GM23338 (cell line): ENCODE data around the gene PAQR5. TPM values are rescaled to one million over a fixed set of nuclear protein-coding genes. Genes with fewer than 3 reads are reported as not detected.

Experiments
- ATAC-seq: fragments of 200-7000 bp; cut with Tn5 transposase; 3 replicates; pipeline ENCODE4 v1.9.1; 2020
- DNase-seq: peaks from one replicate; pipeline ENCODE4 v3.0.0-alpha.2; 2015; ENCODE audit warnings: low spot score
- H2AFZ ChIP-seq: fragments of 200-600 bp; sonication (generic); 2 replicates; pipeline ENCODE4 v1.8.0; 2016; ENCODE audit warnings: antibody characterized with exemption, mild to moderate bottlenecking, moderate library complexity
- H3F3A ChIP-seq: fragments of 200-600 bp; sonication (generic); replicated peaks from 2 replicates; pipeline ENCODE4 v1.8.0; 2017; ENCODE audit warnings: antibody characterized with exemption, mixed run types, low read depth
- H3K27ac ChIP-seq: fragments of 200-600 bp; sonication (generic); 2 replicates; pipeline ENCODE4 v1.6.1; 2016; ENCODE audit warnings: low read depth
- H3K27me3 ChIP-seq: fragments of 200-600 bp; sonication (generic); 2 replicates; pipeline ENCODE4 v1.8.0; 2016; ENCODE audit warnings: mild to moderate bottlenecking, mixed run types, moderate library complexity; ENCODE audit not compliant: insufficient read depth
- H3K36me3 ChIP-seq: fragments of 200-600 bp; sonication (generic); 2 replicates; pipeline ENCODE4 v1.8.0; 2016; ENCODE audit warnings: mild to moderate bottlenecking; ENCODE audit not compliant: insufficient read depth
- H3K4me1 ChIP-seq: fragments of 200-600 bp; sonication (generic); 2 replicates; pipeline ENCODE4 v1.8.0; 2016; ENCODE audit warnings: mild to moderate bottlenecking, moderate library complexity; ENCODE audit not compliant: insufficient read depth
- H3K4me2 ChIP-seq: fragments of 200-600 bp; sonication (generic); 2 replicates; pipeline ENCODE4 v1.7.1; 2017; ENCODE audit warnings: mixed run types
- H3K4me3 ChIP-seq: fragments of 200-600 bp; sonication (generic); 2 replicates; pipeline ENCODE4 v1.6.1; 2016; ENCODE audit warnings: mixed run types
- H3K79me2 ChIP-seq: fragments of 200-600 bp; sonication (generic); replicated peaks from 2 replicates; pipeline ENCODE4 v1.8.0; 2017; ENCODE audit warnings: mild to moderate bottlenecking; ENCODE audit not compliant: insufficient read depth
- H3K9me2 ChIP-seq: fragments of 200-600 bp; sonication (generic); 2 replicates; pipeline ENCODE4 v1.8.0; 2017; ENCODE audit not compliant: insufficient read depth
- H4K20me1 ChIP-seq: fragments of 200-600 bp; sonication (generic); replicated peaks from 2 replicates; pipeline ENCODE4 v1.8.0; 2017; ENCODE audit warnings: mild to moderate bottlenecking; ENCODE audit not compliant: insufficient read depth
- H3K27ac Mint-ChIP-seq: 2 replicates; pipeline ENCODE4 v1.8.0; 2020; ENCODE audit warnings: inconsistent platforms, mild to moderate bottlenecking, moderate library complexity, mixed read lengths
- H3K27me3 Mint-ChIP-seq: 3 replicates; pipeline ENCODE4 v1.8.0; 2022; ENCODE audit warnings: low read depth, mild to moderate bottlenecking, moderate library complexity, mixed read lengths, inconsistent platforms; ENCODE audit not compliant: insufficient read depth, poor library complexity
- H3K36me3 Mint-ChIP-seq: 3 replicates; pipeline ENCODE4 v1.8.0; 2021; ENCODE audit warnings: low read depth, mild to moderate bottlenecking, inconsistent platforms, moderate library complexity, mixed read lengths
- H3K4me1 Mint-ChIP-seq: 3 replicates; pipeline ENCODE4 v1.8.0; 2020; ENCODE audit warnings: mild to moderate bottlenecking, inconsistent platforms, mixed read lengths
- H3K4me3 Mint-ChIP-seq: 3 replicates; pipeline ENCODE4 v1.8.0; 2021; ENCODE audit warnings: moderate library complexity, mild to moderate bottlenecking, inconsistent platforms, mixed read lengths
- H3K9me3 Mint-ChIP-seq: 3 replicates; pipeline ENCODE4 v1.8.0; 2020; ENCODE audit warnings: moderate library complexity, mild to moderate bottlenecking, inconsistent platforms, mixed read lengths
- CREB1 ChIP-seq: fragments of 250-450 bp; sonication (Bioruptor Pico); IDR thresholded peaks from 2 replicates; pipeline ENCODE4 v1.5.0; 2020; ENCODE audit warnings: low read depth, mild to moderate bottlenecking, moderate library complexity
- CTCF ChIP-seq, 2 experiments: fragments of 200-600 bp in 1 of 2; sonication (generic) in 1 of 2; conservative IDR thresholded peaks; 2 replicates each; pipeline versions ENCODE4 v1.5.1 to v1.6.1; 2016 to 2017; ENCODE audit warnings: antibody characterized with exemption in 2 of 2, low read depth in 2 of 2, mild to moderate bottlenecking in 2 of 2, moderate library complexity in 1 of 2
- EZH2 ChIP-seq: fragments of 200-600 bp; sonication (generic); IDR thresholded peaks from one replicate; pipeline ENCODE4 v1.8.0; 2017; ENCODE audit warnings: antibody characterized with exemption, mild to moderate bottlenecking, low read depth; ENCODE audit not compliant: unreplicated experiment
- EZH2phosphoT487 ChIP-seq: fragments of 200-600 bp; sonication (generic); IDR thresholded peaks from one replicate; pipeline ENCODE4 v1.8.1; 2018; ENCODE audit warnings: antibody characterized with exemption; ENCODE audit not compliant: unreplicated experiment
- JUNB ChIP-seq: IDR thresholded peaks from one replicate; pipeline ENCODE4 v1.6.1; 2016; ENCODE audit warnings: antibody characterized with exemption; ENCODE audit not compliant: unreplicated experiment
- NANOG ChIP-seq: IDR thresholded peaks from 2 replicates; pipeline ENCODE4 v1.6.1; 2016; ENCODE audit warnings: antibody characterized with exemption, borderline replicate concordance
- POLR2AphosphoS5 ChIP-seq: IDR thresholded peaks from 2 replicates; pipeline ENCODE4 v1.6.1; 2016; ENCODE audit warnings: antibody characterized with exemption, low read depth
- STAT1 ChIP-seq: IDR thresholded peaks from one replicate; pipeline ENCODE4 v1.6.1; 2016; ENCODE audit warnings: antibody characterized with exemption; ENCODE audit not compliant: unreplicated experiment
- ZNF114 ChIP-seq: fragments of 250-450 bp; sonication (Bioruptor Pico); IDR thresholded peaks from 2 replicates; pipeline ENCODE4 v1.5.0; 2020; ENCODE audit warnings: mild to moderate bottlenecking, moderate library complexity
- ZNF331 ChIP-seq: fragments of 250-450 bp; sonication (Bioruptor Pico); IDR thresholded peaks from 2 replicates; pipeline ENCODE4 v1.5.0; 2020; ENCODE audit warnings: low read depth, mild to moderate bottlenecking, moderate library complexity
- polyA plus RNA-seq: library from polyadenylated mRNA; unstranded; fragments of >200 nt; fragmentation: Nextera tagmentation; extraction: Ambion mirVana; gene quantifications from 2 replicates; pipeline ENCODE4 v1.2.1, GENCODE V29; 2016
- total RNA-seq: library from RNA; depleted of rRNA; stranded (reverse); fragments of >200 nt; shearing (Covaris generic); gene quantifications from 2 replicates; pipeline ENCODE4 v1.2.3, GENCODE V29; 2014
- TF ChIP-seq, protein P1 (sequence below): fragments of 250-450 bp; sonication (Bioruptor Pico); IDR thresholded peaks from 2 replicates; pipeline ENCODE4 v1.5.0; 2020; ENCODE audit warnings: mild to moderate bottlenecking, moderate library complexity
- TF ChIP-seq, protein P2 (sequence below): IDR thresholded peaks from 2 replicates; pipeline ENCODE4 v1.6.1; 2016; ENCODE audit warnings: antibody characterized with exemption
- TF ChIP-seq, protein P3 (sequence below): IDR thresholded peaks from one replicate; pipeline ENCODE4 v1.6.1; 2018; ENCODE audit warnings: antibody characterized with exemption; ENCODE audit not compliant: unreplicated experiment

The PAQR5 gene
- total and polyA plus RNA-seq, 2 experiments from 2014 or later: 8.7 to 14.5 TPM

DNA sequence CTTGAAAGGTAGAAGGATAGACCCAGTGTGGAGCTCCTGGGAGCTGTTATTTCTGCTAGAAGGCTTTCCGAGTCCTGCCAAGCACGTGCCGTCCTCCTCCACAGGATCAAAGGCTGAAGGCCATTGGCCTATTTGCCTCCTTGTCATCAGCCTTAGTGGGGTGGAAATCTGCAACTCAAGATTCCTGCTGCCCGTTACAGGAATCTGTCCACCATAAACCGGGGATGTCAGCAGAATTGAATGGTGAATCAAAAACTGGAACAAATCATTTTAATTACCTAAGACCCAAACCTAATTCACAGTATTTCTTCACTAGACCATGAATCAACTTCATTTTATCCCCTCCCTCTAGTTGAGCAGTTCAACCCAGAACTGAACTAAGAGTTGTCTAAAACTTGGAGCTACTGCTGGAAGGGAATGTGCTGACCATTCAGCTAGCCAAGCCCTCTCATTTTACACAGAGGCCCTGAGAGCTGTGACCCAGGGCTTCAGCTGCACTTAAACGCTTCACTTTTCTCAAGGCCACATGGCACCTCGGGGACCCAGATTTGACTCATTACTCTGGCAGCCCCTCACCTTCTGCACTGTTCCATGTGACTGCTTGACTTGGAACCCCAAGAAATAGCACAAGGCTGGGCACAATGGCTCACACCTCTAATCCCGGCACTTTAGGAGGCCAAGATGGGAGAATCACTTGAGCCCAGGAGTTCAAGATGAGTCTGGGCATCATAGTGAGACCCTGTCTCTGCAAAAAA lies 78.7 kb downstream of the PAQR5 start:
- H3K4me3 ChIP-seq: no peak overlapping the region
- Mint-ChIP-seq H3K27me3 (peaks cover 5% of the 10 kb centered on the region), H3K4me3 (no peak overlapping the region), H3K4me1 (peaks cover 15% of the 10 kb centered on the region), H3K9me3 (peaks cover 4% of the 10 kb centered on the region; the same call in 2 of the 3 replicates), H3K27ac (no peak overlapping the region), H3K36me3 (no peaks in the 10 kb centered on the region)
- H3K36me3 ChIP-seq: 0 out of 2 replicates have a peak, but pooled peaks cover 7% of the 10 kb centered on the region
- no peaks in the 10 kb centered on the region for H3K27me3 ChIP-seq
- H2AFZ ChIP-seq: no peak overlapping the region
- H3K4me1 ChIP-seq: no peaks in the 10 kb centered on the region
- H3K79me2 ChIP-seq: no peaks in the 10 kb centered on the region
- H4K20me1 ChIP-seq: no peaks in the 10 kb centered on the region; the same call in 1 of the 2 replicates
- DNase-seq: no peak
- TF ChIP-seq JUNB (no peak), CTCF (conservative IDR thresholded peaks at IDR 0.05; ENCODE audit: low read depth in 2 of 2) (no peak), ZNF331 (no peak), CREB1 (CRISPR knock-in tag) (no peak), POLR2AphosphoS5 (no peak), EZH2phosphoT487 (no peak), NANOG (no peak), STAT1 (no peak), EZH2 (no peak), ZNF114 (CRISPR knock-in tag) (no peak)
- TF ChIP-seq, protein P1, sequence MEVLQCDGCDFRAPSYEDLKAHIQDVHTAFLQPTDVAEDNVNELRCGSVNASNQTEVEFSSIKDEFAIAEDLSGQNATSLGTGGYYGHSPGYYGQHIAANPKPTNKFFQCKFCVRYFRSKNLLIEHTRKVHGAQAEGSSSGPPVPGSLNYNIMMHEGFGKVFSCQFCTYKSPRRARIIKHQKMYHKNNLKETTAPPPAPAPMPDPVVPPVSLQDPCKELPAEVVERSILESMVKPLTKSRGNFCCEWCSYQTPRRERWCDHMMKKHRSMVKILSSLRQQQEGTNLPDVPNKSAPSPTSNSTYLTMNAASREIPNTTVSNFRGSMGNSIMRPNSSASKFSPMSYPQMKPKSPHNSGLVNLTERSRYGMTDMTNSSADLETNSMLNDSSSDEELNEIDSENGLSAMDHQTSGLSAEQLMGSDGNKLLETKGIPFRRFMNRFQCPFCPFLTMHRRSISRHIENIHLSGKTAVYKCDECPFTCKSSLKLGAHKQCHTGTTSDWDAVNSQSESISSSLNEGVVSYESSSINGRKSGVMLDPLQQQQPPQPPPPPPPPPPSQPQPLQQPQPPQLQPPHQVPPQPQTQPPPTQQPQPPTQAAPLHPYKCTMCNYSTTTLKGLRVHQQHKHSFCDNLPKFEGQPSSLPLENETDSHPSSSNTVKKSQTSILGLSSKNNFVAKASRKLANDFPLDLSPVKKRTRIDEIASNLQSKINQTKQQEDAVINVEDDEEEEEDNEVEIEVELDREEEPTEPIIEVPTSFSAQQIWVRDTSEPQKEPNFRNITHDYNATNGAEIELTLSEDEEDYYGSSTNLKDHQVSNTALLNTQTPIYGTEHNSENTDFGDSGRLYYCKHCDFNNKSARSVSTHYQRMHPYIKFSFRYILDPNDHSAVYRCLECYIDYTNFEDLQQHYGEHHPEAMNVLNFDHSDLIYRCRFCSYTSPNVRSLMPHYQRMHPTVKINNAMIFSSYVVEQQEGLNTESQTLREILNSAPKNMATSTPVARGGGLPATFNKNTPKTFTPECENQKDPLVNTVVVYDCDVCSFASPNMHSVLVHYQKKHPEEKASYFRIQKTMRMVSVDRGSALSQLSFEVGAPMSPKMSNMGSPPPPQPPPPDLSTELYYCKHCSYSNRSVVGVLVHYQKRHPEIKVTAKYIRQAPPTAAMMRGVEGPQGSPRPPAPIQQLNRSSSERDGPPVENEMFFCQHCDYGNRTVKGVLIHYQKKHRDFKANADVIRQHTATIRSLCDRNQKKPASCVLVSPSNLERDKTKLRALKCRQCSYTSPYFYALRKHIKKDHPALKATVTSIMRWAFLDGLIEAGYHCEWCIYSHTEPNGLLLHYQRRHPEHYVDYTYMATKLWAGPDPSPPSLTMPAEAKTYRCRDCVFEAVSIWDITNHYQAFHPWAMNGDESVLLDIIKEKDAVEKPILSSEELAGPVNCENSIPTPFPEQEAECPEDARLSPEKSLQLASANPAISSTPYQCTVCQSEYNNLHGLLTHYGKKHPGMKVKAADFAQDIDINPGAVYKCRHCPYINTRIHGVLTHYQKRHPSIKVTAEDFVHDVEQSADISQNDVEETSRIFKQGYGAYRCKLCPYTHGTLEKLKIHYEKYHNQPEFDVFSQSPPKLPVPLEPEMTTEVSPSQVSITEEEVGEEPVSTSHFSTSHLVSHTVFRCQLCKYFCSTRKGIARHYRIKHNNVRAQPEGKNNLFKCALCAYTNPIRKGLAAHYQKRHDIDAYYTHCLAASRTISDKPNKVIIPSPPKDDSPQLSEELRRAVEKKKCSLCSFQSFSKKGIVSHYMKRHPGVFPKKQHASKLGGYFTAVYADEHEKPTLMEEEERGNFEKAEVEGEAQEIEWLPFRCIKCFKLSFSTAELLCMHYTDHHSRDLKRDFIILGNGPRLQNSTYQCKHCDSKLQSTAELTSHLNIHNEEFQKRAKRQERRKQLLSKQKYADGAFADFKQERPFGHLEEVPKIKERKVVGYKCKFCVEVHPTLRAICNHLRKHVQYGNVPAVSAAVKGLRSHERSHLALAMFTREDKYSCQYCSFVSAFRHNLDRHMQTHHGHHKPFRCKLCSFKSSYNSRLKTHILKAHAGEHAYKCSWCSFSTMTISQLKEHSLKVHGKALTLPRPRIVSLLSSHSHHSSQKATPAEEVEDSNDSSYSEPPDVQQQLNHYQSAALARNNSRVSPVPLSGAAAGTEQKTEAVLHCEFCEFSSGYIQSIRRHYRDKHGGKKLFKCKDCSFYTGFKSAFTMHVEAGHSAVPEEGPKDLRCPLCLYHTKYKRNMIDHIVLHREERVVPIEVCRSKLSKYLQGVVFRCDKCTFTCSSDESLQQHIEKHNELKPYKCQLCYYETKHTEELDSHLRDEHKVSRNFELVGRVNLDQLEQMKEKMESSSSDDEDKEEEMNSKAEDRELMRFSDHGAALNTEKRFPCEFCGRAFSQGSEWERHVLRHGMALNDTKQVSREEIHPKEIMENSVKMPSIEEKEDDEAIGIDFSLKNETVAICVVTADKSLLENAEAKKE (CRISPR knock-in tag): no peak
- TF ChIP-seq, protein P2, sequence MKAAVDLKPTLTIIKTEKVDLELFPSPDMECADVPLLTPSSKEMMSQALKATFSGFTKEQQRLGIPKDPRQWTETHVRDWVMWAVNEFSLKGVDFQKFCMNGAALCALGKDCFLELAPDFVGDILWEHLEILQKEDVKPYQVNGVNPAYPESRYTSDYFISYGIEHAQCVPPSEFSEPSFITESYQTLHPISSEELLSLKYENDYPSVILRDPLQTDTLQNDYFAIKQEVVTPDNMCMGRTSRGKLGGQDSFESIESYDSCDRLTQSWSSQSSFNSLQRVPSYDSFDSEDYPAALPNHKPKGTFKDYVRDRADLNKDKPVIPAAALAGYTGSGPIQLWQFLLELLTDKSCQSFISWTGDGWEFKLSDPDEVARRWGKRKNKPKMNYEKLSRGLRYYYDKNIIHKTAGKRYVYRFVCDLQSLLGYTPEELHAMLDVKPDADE: no peak
- TF ChIP-seq, protein P3, sequence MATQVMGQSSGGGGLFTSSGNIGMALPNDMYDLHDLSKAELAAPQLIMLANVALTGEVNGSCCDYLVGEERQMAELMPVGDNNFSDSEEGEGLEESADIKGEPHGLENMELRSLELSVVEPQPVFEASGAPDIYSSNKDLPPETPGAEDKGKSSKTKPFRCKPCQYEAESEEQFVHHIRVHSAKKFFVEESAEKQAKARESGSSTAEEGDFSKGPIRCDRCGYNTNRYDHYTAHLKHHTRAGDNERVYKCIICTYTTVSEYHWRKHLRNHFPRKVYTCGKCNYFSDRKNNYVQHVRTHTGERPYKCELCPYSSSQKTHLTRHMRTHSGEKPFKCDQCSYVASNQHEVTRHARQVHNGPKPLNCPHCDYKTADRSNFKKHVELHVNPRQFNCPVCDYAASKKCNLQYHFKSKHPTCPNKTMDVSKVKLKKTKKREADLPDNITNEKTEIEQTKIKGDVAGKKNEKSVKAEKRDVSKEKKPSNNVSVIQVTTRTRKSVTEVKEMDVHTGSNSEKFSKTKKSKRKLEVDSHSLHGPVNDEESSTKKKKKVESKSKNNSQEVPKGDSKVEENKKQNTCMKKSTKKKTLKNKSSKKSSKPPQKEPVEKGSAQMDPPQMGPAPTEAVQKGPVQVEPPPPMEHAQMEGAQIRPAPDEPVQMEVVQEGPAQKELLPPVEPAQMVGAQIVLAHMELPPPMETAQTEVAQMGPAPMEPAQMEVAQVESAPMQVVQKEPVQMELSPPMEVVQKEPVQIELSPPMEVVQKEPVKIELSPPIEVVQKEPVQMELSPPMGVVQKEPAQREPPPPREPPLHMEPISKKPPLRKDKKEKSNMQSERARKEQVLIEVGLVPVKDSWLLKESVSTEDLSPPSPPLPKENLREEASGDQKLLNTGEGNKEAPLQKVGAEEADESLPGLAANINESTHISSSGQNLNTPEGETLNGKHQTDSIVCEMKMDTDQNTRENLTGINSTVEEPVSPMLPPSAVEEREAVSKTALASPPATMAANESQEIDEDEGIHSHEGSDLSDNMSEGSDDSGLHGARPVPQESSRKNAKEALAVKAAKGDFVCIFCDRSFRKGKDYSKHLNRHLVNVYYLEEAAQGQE: no peak
- no peak for ATAC-seq
- no peak overlapping the region for H3K4me2 ChIP-seq
- H3K9me2 ChIP-seq: no peaks in the 10 kb centered on the region
- H3F3A ChIP-seq: no peaks in the 10 kb centered on the region
- no peak overlapping the region for H3K27ac ChIP-seq
